Panc1 (cell line): Measurements from ENCODE around the gene ITPR2.

ENCODE experiments used
- CTCF ChIP-seq: fragments of 450-650 bp; IDR thresholded peaks from 2 replicates; pipeline ENCODE4 v1.5.1; 2017; ENCODE audit warnings: mild to moderate bottlenecking
- POLR2AphosphoS5 ChIP-seq: IDR thresholded peaks from 2 replicates; pipeline ENCODE4 v1.6.1; 2012; ENCODE audit warnings: mild to moderate bottlenecking, low read depth, low read length, moderate library complexity
- TCF7L2 ChIP-seq: IDR thresholded peaks from 2 replicates; pipeline ENCODE4 v1.6.1; 2011; ENCODE audit warnings: mild to moderate bottlenecking, low read depth, low read length, inconsistent platforms

GRCh38 chr12:26705851-26706250, 127.1 kb downstream of the ITPR2 start:
- TF ChIP-seq POLR2AphosphoS5 = no peak
- no peak for TF ChIP-seq CTCF
- no peak for TF ChIP-seq TCF7L2
